LNCaP clone FGC (cell line): ENCODE measurements around the gene ADORA3.
"Not testable (repeated sequence)": the region's sequence is repeated elsewhere in the genome, so short reads cannot be mapped to it uniquely, and the experiment has no call there.

Experiments
- DNase-seq: peaks from one replicate; pipeline ENCODE4 v3.0.0-alpha.2; 2011; ENCODE audit warnings: low read depth
- H3K4me3 ChIP-seq: 2 replicates; pipeline ENCODE4 v1.5.1; 2011; ENCODE audit warnings: mild to moderate bottlenecking, low read depth, low read length, control low read depth
- TF ChIP-seq, protein P1 (sequence below): IDR thresholded peaks from 2 replicates; pipeline ENCODE4 v1.5.1; 2012; ENCODE audit warnings: mild to moderate bottlenecking; ENCODE audit not compliant: control insufficient read depth, insufficient read depth; ENCODE audit errors: extremely low read depth

Gene ADORA3

DNA sequence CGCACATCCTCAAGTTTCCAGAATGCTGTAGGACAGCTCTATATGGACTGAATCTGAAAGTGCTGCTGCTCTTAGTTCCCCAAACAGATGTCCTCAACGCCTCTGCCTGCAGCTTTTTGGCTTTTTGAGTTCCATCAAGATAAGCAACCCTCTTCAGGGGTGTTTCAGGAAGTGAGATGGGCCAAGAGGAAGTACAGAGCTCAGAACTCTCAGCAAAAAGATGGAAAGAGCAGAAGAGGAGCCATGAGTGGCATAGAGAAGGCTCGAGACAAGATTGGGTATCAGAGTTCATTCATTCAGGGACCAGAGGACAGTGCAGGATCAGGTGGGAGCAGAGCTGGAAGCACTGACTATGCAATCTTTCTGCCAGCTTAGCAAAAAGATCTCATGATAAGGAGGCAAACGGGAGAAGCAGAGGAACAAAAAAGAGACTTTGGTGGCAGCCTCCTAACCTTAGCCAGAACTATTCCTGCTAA, at the start of gene ADORA3, which contains the start of gene TMIGD3:
Gene ADORA3, minus strand, starts transcription at position 49 of the 476 bp plus-strand sequence. CDS start 279 bp downstream, outside the sequence.
Gene TMIGD3, minus strand, starts transcription at position 49 of the 476 bp plus-strand sequence. CDS start 279 bp downstream, outside the sequence.
- no peak for DNase-seq

GRCh38 chr1:111553196-111553595, 49.8 kb upstream of the ADORA3 start:
- no peak overlapping the region for H3K4me3 ChIP-seq
- TF ChIP-seq, protein P1, sequence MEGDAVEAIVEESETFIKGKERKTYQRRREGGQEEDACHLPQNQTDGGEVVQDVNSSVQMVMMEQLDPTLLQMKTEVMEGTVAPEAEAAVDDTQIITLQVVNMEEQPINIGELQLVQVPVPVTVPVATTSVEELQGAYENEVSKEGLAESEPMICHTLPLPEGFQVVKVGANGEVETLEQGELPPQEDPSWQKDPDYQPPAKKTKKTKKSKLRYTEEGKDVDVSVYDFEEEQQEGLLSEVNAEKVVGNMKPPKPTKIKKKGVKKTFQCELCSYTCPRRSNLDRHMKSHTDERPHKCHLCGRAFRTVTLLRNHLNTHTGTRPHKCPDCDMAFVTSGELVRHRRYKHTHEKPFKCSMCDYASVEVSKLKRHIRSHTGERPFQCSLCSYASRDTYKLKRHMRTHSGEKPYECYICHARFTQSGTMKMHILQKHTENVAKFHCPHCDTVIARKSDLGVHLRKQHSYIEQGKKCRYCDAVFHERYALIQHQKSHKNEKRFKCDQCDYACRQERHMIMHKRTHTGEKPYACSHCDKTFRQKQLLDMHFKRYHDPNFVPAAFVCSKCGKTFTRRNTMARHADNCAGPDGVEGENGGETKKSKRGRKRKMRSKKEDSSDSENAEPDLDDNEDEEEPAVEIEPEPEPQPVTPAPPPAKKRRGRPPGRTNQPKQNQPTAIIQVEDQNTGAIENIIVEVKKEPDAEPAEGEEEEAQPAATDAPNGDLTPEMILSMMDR = no peak
- no peak for DNase-seq

More for the DNA sequence above, at the start of gene ADORA3, which contains the start of gene TMIGD3:
- H3K4me3 ChIP-seq = no peak within 1 kb of the TSS
- TF ChIP-seq, protein P1 = no peak

GRCh38 chr1:111552587-111552986, 49.2 kb upstream of the ADORA3 start:
- TF ChIP-seq, protein P1 = no peak
- no peak overlapping the region for H3K4me3 ChIP-seq
- no peak for DNase-seq

DNA sequence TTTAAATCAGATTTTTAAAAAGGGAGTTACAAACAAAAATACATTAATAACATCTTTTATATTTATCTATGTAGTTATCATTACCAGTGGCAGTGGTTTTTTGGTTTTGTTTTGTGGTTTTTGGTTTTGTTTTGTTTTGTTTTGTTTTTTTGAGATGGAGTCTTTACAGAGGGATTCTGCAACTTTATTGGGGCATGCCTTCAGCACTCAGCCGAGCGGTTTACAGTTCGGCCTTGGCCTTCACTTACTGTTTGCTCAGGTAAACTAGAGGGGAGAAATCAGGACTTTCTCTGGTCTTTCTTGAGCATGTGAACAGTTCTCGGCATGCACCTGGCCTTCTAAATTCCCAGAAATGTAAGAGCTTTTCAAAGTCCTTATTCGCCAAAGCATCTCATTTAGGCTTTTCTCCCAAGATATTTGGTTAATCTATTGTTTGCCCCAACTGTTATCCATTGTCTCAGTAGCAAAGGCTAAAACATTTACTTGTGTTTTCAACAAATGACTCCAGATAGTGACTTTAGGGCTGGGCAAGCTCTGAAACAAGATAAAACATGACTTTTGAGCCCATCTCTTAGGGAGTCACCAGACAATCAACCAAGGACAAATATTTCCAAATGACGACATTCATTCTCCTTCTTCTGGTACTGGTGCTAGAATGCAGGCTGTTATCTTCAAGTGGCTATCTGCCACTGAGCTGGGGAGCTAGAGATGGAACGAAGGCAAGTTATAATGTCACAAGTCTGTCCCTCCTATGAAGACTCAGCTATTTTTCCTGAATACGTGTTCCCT, 48.4 kb upstream of the ADORA3 start:
- TF ChIP-seq, protein P1 = no peak
- H3K4me3 ChIP-seq = no peak overlapping the region
- no peak for DNase-seq

DNA sequence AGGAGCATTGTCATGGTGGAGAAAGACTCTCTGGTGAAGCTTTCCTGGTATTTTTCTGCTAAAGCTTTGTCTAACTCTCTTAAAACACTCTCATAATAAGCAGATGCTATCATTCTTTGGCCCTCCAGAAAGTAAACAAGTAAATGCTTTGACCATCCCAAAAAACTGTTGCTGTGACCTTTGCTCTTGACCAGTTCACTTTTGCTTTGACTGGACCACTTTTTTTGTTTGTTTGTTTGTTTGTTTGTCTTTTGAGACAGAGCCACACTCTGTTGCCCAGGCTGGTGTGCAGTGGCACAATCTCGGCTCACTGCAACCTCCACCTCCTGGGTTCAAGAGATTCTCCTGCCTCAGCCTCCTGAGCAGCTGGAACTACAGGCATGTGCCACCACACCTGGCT, 44.4 kb upstream of the ADORA3 start:
- not testable (repeated sequence) for DNase-seq, H3K4me3 ChIP-seq

- no peak for DNase-seq
- H3K4me3 ChIP-seq = no peak overlapping the region
- TF ChIP-seq, protein P1 = no peak
Measured at GRCh38 chr1:111542187-111542586, 38.8 kb upstream of the ADORA3 start.

GRCh38 chr1:111541721-111542120, 38.3 kb upstream of the ADORA3 start:
- no peak overlapping the region for H3K4me3 ChIP-seq
- TF ChIP-seq, protein P1 = no peak
- no peak for DNase-seq
